B cell (primary cell): ENCODE results near the gene PSMB10. TPM values are rescaled to one million over a fixed set of nuclear protein-coding genes. Genes with fewer than 3 reads are reported as not detected.

Experiments
- ATAC-seq: fragments of 200-7000 bp; cut with Tn5 transposase; one replicate; pipeline ENCODE4 v1.10.0; 2021; ENCODE audit warnings: low read depth, mild to moderate bottlenecking, moderate number of reproducible peaks, moderate library complexity
- CTCF ChIA-PET: fragments of 350-600 bp; sonication (Branson Sonifier 250); formaldehyde crosslinking; loops from one replicate; lab custom pipeline; 2021; ENCODE audit warnings: antibody characterized with exemption, inconsistent platforms; lab: Charles Lee
- POLR2A ChIA-PET: fragments of 350-600 bp; sonication (Branson Sonifier 250); formaldehyde crosslinking; loops from one replicate; lab custom pipeline; 2021; ENCODE audit warnings: antibody characterized with exemption; lab: Charles Lee
- DNase-seq: peaks from one replicate; pipeline ENCODE4 v3.0.0; 2013
- H2AFZ ChIP-seq: 2 replicates; pipeline ENCODE4 v1.6.1; 2012; ENCODE audit warnings: mild to moderate bottlenecking, low read depth, low read length; ENCODE audit not compliant: insufficient read depth, poor library complexity, severe bottlenecking
- H3K27ac ChIP-seq, 2 donors: 1 replicate in 1 of 2; 2 replicates in 1 of 2; pipeline ENCODE4 v1.5.1; 2012 to 2013; ENCODE audit warnings: low read length in 2 of 2, mild to moderate bottlenecking in 2 of 2, moderate library complexity in 1 of 2
- H3K27me3 ChIP-seq, 4 experiments: fragments of 200-600 bp in 1 of 4; sonication (generic) in 1 of 4; replicated peaks in 1 of 4; 1 replicate in 2 of 4; 2 replicates in 2 of 4; pipeline versions ENCODE4 v1.6.1 to v1.7.0; 2013 to 2016; ENCODE audit warnings: low read length in 3 of 4, mild to moderate bottlenecking in 2 of 4, mixed read lengths in 1 of 4, moderate library complexity in 1 of 4; ENCODE audit not compliant: insufficient read depth in 4 of 4, control insufficient read depth in 3 of 4; ENCODE audit errors: control extremely low read depth in 1 of 4
- H3K36me3 ChIP-seq, 2 experiments: replicated peaks in 1 of 2; 1 replicate in 1 of 2; 2 replicates in 1 of 2; pipeline versions ENCODE4 v1.6.1 to v1.7.1; 2013; ENCODE audit warnings: low read length in 1 of 2; ENCODE audit not compliant: insufficient read depth in 2 of 2, control insufficient read depth in 1 of 2; ENCODE audit errors: control extremely low read depth in 1 of 2, extremely low read depth in 1 of 2
- H3K4me1 ChIP-seq, 2 donors: fragments of 200-600 bp in 1 of 2; sonication (generic) in 1 of 2; 1 replicate in 1 of 2; 2 replicates in 1 of 2; pipeline versions ENCODE4 v1.5.1 to v1.6.1; 2013 to 2017; ENCODE audit warnings: low read length in 2 of 2; ENCODE audit not compliant: control insufficient read depth in 2 of 2, insufficient read depth in 2 of 2
- H3K4me2 ChIP-seq: replicated peaks from 2 replicates; pipeline ENCODE3; 2012; ENCODE audit warnings: mild to moderate bottlenecking, low read depth, low read length; ENCODE audit not compliant: poor library complexity, severe bottlenecking
- H3K4me3 ChIP-seq, 5 experiments: fragments of 200-600 bp in 1 of 5; sonication (generic) in 1 of 5; 1 replicate in 3 of 5; 2 replicates in 2 of 5; pipeline versions ENCODE4 v1.5.1 to v1.7.0; 2011 to 2016; ENCODE audit warnings: low read length in 4 of 5, mild to moderate bottlenecking in 4 of 5, low read depth in 2 of 5, control low read depth in 1 of 5, moderate library complexity in 1 of 5; ENCODE audit not compliant: insufficient read depth in 1 of 5; ENCODE audit errors: control extremely low read depth in 1 of 5, extremely low read depth in 1 of 5
- H3K79me2 ChIP-seq: fragments of 200-600 bp; sonication (generic); one replicate; pipeline ENCODE4 v1.6.0; 2016; ENCODE audit warnings: low read length; ENCODE audit not compliant: control insufficient read depth, insufficient read depth
- H3K9ac ChIP-seq: fragments of 200-600 bp; sonication (generic); 2 replicates; pipeline ENCODE4 v1.6.1; 2017; ENCODE audit warnings: mild to moderate bottlenecking, low read length, moderate library complexity
- H3K9me3 ChIP-seq, 3 donors: one replicate each; pipeline versions ENCODE4 v1.6.1 to v1.7.1; 2013; ENCODE audit warnings: low read length in 2 of 3; ENCODE audit not compliant: control insufficient read depth in 2 of 3, insufficient read depth in 1 of 3; ENCODE audit errors: control extremely low read depth in 1 of 3
- H4K20me1 ChIP-seq: 2 replicates; pipeline ENCODE4 v1.6.0; 2012; ENCODE audit warnings: mild to moderate bottlenecking, low read length; ENCODE audit not compliant: insufficient read depth, control insufficient read depth, poor library complexity, severe bottlenecking
- H3K27ac Mint-ChIP-seq: one replicate; pipeline ENCODE4 v1.8.0; 2021; ENCODE audit warnings: mixed read lengths
- H3K27me3 Mint-ChIP-seq: one replicate; pipeline ENCODE4 v1.8.0; 2021; ENCODE audit warnings: mixed read lengths
- H3K4me1 Mint-ChIP-seq: one replicate; pipeline ENCODE4 v1.8.0; 2021; ENCODE audit warnings: mixed read lengths
- H3K4me3 Mint-ChIP-seq: one replicate; pipeline ENCODE4 v1.8.0; 2021; ENCODE audit warnings: mixed read lengths
- H3K9me3 Mint-ChIP-seq: one replicate; pipeline ENCODE4 v1.8.0; 2022; ENCODE audit warnings: mixed read lengths; ENCODE audit not compliant: insufficient read depth
- EZH2 ChIP-seq: IDR thresholded peaks from 2 replicates; pipeline ENCODE4 v1.6.1; 2012; ENCODE audit warnings: borderline replicate concordance, low read depth, mild to moderate bottlenecking, moderate library complexity, low read length; ENCODE audit not compliant: insufficient read depth, poor library complexity, severe bottlenecking
- WGBS: methylation state at CpG from one replicate; pipeline ENCODE4 v1.1.5; 2013; ENCODE audit warnings: missing lambda C conversion rate; ENCODE audit not compliant: insufficient coverage; 5-methylcytosine and 5-hydroxymethylcytosine counted together
- intact Hi-C: fragments of 100-400 bp; cut with micrococcal nuclease; formaldehyde crosslinking; loops from one replicate; pipeline ENCODE4 v1.10.0; 2022
- polyA plus RNA-seq: library from polyadenylated mRNA; depleted of rRNA; stranded (reverse); fragments of >200 nt; gene quantifications from 2 replicates; pipeline ENCODE4 v1.2.3, GENCODE V29; 2012
- total RNA-seq, 2 donors: library from RNA; stranded (reverse); fragments of 120-200 nt in 1 of 2; gene quantifications; 1 replicate in 1 of 2; 2 replicates in 1 of 2; pipeline versions ENCODE4 v1.2.3 to v1.2.4, GENCODE V29; 2013 to 2022
- TF ChIP-seq, protein P1 (sequence below): fragments of 200-600 bp; IDR thresholded peaks from one replicate; pipeline ENCODE4 v1.8.0; 2022; ENCODE audit warnings: antibody characterized with exemption, mild to moderate bottlenecking

The PSMB10 gene
- total and polyA plus RNA-seq, 2 donors (not counting 1 experiment from before 2014, with no cell fraction given): 167 to 176 TPM

DNA sequence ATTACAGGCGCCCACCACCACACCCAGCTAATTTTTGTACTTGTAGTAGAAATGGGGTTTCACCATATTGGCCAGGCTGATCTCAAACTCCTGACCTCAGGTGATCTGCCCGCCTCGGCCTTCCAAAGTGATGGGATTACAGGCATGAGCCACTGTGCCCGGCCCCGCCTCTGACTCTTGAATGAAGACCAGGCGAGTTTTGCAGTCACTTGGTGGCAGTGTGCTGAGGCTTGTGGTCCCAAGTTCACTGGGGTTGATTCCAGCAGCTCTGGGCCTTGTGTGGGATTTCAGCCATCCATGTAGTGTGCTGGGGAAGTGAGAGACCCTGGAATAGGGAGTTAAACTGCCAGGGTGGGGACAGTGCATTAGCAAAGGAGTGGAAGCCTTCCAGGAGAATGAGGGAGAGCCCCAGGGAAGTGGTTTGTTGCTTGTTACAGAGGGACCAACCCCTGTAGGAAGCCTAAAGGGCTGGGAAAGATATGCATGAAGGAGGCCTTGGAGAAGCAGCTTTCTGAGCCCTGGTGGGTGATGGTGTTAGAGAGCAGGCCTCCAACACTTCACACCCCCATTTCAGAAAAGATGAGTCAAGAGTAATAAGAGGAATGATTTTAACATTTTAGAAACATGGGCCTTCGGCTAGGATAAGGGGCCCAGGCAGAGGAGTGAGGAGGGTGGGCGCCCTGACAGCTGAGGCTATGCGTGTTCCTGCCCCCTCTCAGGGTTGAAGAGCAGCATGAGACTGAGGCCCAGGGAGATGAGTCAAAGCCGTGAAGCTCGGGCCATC lies 29.1 kb downstream of the PSMB10 start:
- POLR2A ChIA-PET: no interaction called here
- peaks cover 2% of the 10 kb centered on the region for H3K4me1 Mint-ChIP-seq
- Histone ChIP-seq H3K27ac (no peak overlapping the region), H4K20me1 (peaks cover 26% of the 10 kb centered on the region), H3K9me3 (no peaks in the 10 kb centered on the region), H3K27me3 (no peaks in the 10 kb centered on the region), H3K36me3 (peaks cover 1 to 35% of the 10 kb centered on the region in 2 experiments), H3K4me2 (no peak overlapping the region), H3K79me2 (peaks cover 81% of the 10 kb centered on the region), H2AFZ (no peak overlapping the region), H3K9ac (no peak overlapping the region), H3K4me1 (peaks cover 0 to 4% of the 10 kb centered on the region in 2 donors), H3K4me3 (no peak overlapping the region)
- intact Hi-C loops: no loop called here
- no peak overlapping the region for H3K27ac Mint-ChIP-seq
- no peaks in the 10 kb centered on the region for H3K27me3 Mint-ChIP-seq
- no peaks in the 10 kb centered on the region for H3K9me3 Mint-ChIP-seq
- CTCF ChIA-PET: no interaction called here
- WGBS: 98% methylated on average over 10 of the region's 11 CpGs
- no peak overlapping the region for H3K4me3 Mint-ChIP-seq
- no peak for ATAC-seq
- TF ChIP-seq EZH2: no peak
- TF ChIP-seq, protein P1, sequence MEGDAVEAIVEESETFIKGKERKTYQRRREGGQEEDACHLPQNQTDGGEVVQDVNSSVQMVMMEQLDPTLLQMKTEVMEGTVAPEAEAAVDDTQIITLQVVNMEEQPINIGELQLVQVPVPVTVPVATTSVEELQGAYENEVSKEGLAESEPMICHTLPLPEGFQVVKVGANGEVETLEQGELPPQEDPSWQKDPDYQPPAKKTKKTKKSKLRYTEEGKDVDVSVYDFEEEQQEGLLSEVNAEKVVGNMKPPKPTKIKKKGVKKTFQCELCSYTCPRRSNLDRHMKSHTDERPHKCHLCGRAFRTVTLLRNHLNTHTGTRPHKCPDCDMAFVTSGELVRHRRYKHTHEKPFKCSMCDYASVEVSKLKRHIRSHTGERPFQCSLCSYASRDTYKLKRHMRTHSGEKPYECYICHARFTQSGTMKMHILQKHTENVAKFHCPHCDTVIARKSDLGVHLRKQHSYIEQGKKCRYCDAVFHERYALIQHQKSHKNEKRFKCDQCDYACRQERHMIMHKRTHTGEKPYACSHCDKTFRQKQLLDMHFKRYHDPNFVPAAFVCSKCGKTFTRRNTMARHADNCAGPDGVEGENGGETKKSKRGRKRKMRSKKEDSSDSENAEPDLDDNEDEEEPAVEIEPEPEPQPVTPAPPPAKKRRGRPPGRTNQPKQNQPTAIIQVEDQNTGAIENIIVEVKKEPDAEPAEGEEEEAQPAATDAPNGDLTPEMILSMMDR: no peak
- no peak for DNase-seq

DNA sequence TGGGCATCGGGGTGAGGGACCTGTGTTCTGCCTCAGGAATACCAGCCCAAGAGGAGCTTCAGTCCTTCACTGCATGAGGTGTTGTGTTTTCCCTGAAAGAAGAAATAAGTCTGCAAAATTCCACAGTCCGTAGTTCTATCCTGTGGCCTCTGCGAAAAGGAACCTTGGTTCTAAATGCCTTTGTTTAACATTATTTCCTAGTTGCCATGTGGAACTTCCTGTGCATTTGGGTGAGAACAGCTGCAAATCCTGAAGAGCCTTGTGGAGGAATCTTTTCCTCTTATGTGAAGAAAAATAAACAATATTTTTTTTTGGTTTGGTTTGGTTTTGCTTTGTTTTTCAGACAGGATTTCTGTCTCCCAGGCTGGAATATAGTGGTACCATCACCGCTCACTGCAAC lies 33.8 kb downstream of the PSMB10 start:
- 100% methylated on average over 1 of the region's 4 CpGs for WGBS
- H3K36me3 ChIP-seq: peaks cover 1 to 11% of the 10 kb centered on the region in 2 experiments
- Mint-ChIP-seq H3K27me3 (no peaks in the 10 kb centered on the region), H3K27ac (no peak overlapping the region), H3K4me3 (no peak overlapping the region), H3K9me3 (no peaks in the 10 kb centered on the region), H3K4me1 (no peaks in the 10 kb centered on the region)
- no peak overlapping the region for H3K27ac ChIP-seq
- no peaks in the 10 kb centered on the region for H3K27me3 ChIP-seq
- CTCF ChIA-PET: interaction anchor here (1.2 kb wide), 1 partner anchor 12 kb away, joined by 3 read pairs; no protein-coding TSS in a partner anchor
- DNase-seq: no peak
- H3K4me3 ChIP-seq: no peak overlapping the region
- POLR2A ChIA-PET: no interaction called here
- no peak for ATAC-seq
- no peak for TF ChIP-seq EZH2
- TF ChIP-seq, protein P1: no peak
- no peaks in the 10 kb centered on the region for H3K9me3 ChIP-seq
- H4K20me1 ChIP-seq: peaks cover 26% of the 10 kb centered on the region
- H3K9ac ChIP-seq: no peak overlapping the region
- no peaks in the 10 kb centered on the region for H3K4me1 ChIP-seq
- H2AFZ ChIP-seq: no peak overlapping the region
- no peak overlapping the region for H3K4me2 ChIP-seq
- intact Hi-C loops: no loop called here
- peaks cover 77% of the 10 kb centered on the region for H3K79me2 ChIP-seq
